Measurements from ENCODE around the gene C1orf52. TPM values are rescaled to one million over a fixed set of nuclear protein-coding genes. Genes with fewer than 3 reads are reported as not detected.

The C1orf52 gene
- total and polyA plus RNA-seq, 9 of the 15 experiments (the other 6 are each of a cell fraction or from before 2014, with no cell fraction given), result 17.0 to 38.5 (median 33.0) TPM

GRCh38 chr1:85225624-85226380, 33.7 kb downstream of the C1orf52 start:
- ATAC-seq (peak; percentile 51), DNase-seq (ENCODE audit: extremely low read depth in 1 of 4, low spot score in 3 of 4) (peak in 2 of 4 experiments; percentile 22 to 27), FAIRE-seq (no peak)
- intact Hi-C loops (cut with micrococcal nuclease), result loop anchor here (1.0 kb wide), 1 partner anchor 25 kb away; the partner anchor contains the start of gene SYDE2
- POLR2A ChIA-PET, result interaction anchor here (0.8 to 3.0 kb wide), 9 partner anchors 11 to 1762 kb away, joined by 3 to 14 read pairs (median 7); partner anchors contain the start of gene SYDE2
- Histone ChIP-seq H3K4me1 (replicated peaks in 1 of 2; ENCODE audit: control insufficient read depth in 2 of 2, insufficient read depth in 2 of 2, low read length in 2 of 2) (peaks cover 16 to 37% of the 10 kb centered on the region in 2 experiments), H3K4me3 (no peak overlapping the region), H3K27me3 (ENCODE audit: control insufficient read depth in 2 of 2, insufficient read depth in 2 of 2, low read length in 2 of 2) (no peaks in the 10 kb centered on the region), H3K79me2 (ENCODE audit: control insufficient read depth, insufficient read depth, low read length) (no peaks in the 10 kb centered on the region), H3K27ac (ENCODE audit: extremely low read depth, low read depth, low read length) (peak overlapping the region; percentile 15; the same call in 2 of the 3 replicates), H3K9me1 (ENCODE audit: control insufficient read depth, insufficient read depth, low read length) (no peaks in the 10 kb centered on the region), H3K4me2 (ENCODE audit: insufficient read depth, low read length) (peak overlapping the region; percentile 7; the same call in 1 of the 2 replicates), H4K20me1 (replicated peaks; ENCODE audit: control insufficient read depth, insufficient read depth, low read length) (no peaks in the 10 kb centered on the region), H2AFZ (ENCODE audit: low read depth, low read length) (peak overlapping the region; percentile 26), H3K36me3 (ENCODE audit: control insufficient read depth, insufficient read depth, low read length) (no peaks in the 10 kb centered on the region), H3K9me3 (replicated peaks; ENCODE audit: control insufficient read depth, insufficient read depth, low read depth, low read length) (no peaks in the 10 kb centered on the region), H3K9ac (ENCODE audit: insufficient read depth in 1 of 2, low read depth in 2 of 2, low read length in 2 of 2) (0 out of 4 replicates have a peak overlapping the region, but pooled peaks of 1 of the 2 experiments have one; percentile 5)
- in situ Hi-C loops (cut with MboI), result no loop called here
- BruUV-seq (replicated peaks), result no TSS peak
- 28% methylated on average over 5 of the region's 5 CpGs for WGBS (ENCODE audit: insufficient coverage, low coverage, missing lambda C conversion rate)
- CTCF ChIA-PET (ENCODE audit: low intra/inter-chr PET ratio), result interaction anchor here (0.6 kb wide), 1 partner anchor 33 kb away, joined by 3 read pairs; no protein-coding TSS in a partner anchor
- TF ChIP-seq YY1 (IDR thresholded peaks at IDR 0.05; ENCODE audit: borderline replicate concordance in 1 of 3, control insufficient read depth in 1 of 3, extremely low read depth in 1 of 3, insufficient read depth in 3 of 3, insufficient read length in 1 of 3, insufficient replicate concordance in 2 of 3, low read depth in 1 of 3, low read length in 2 of 3) (no peak), MEF2D (tag; conservative IDR thresholded peaks at IDR 0.05; ENCODE audit: low read depth) (no peak), C11orf30 (IDR thresholded peaks at IDR 0.05; ENCODE audit: low read depth) (peak; percentile 35), ZNF740 (CRISPR knock-in tag; IDR thresholded peaks at IDR 0.05) (no peak), ZNF740 (tag; IDR thresholded peaks at IDR 0.05) (no peak), KLF16 (IDR thresholded peaks at IDR 0.05) (no peak), MAFG (tag; conservative IDR thresholded peaks at IDR 0.05) (0 out of 2 replicates have a peak, but pooled peaks have one; percentile 3), EGR1 (conservative IDR thresholded peaks at IDR 0.05) (peak; percentile 48), SMARCA4 (IDR thresholded peaks at IDR 0.05) (no peak), NFE2 (IDR thresholded peaks at IDR 0.05; ENCODE audit: low read depth) (peak; percentile 10; the same call in 1 of the 2 replicates), ARID2 (IDR thresholded peaks at IDR 0.05) (0 out of 2 replicates have a peak, but pooled peaks have one; percentile 10), ZBTB34 (CRISPR knock-in tag; IDR thresholded peaks at IDR 0.05) (no peak), SPI1 (IDR thresholded peaks at IDR 0.05; ENCODE audit: borderline replicate concordance, low read depth, low read length) (peak; percentile 14; the same call in 1 of the 2 replicates), EP300 (IDR thresholded peaks at IDR 0.05; ENCODE audit: low read length) (peak; percentile 33; the same call in 1 of the 2 replicates), KDM4B (IDR thresholded peaks at IDR 0.05; ENCODE audit: borderline replicate concordance in 2 of 2, low read depth in 1 of 2) (no peak), SMARCC2 (IDR thresholded peaks at IDR 0.05; ENCODE audit: low read depth) (0 out of 2 replicates have a peak, but pooled peaks have one; percentile 34), MEIS2 (IDR thresholded peaks at IDR 0.05; ENCODE audit: partially characterized antibody) (peak; percentile 10), USF1 (CRISPR knock-in tag; IDR thresholded peaks at IDR 0.05) (no peak), FOXJ3 (CRISPR knock-in tag; IDR thresholded peaks at IDR 0.05) (no peak)
